A673 (cell line): ENCODE results near the gene ACKR1. TPM values are rescaled to one million over a fixed set of nuclear protein-coding genes. Genes with fewer than 3 reads are reported as not detected.

ENCODE experiments used
- BruUV-seq: library from RNA; stranded (reverse); fragments of 400-500 nt; replicated peaks from 2 replicates; lab custom pipeline; 2021; lab: Mats Ljungman, UMichigan
- CTCF ChIA-PET: fragments of 300-600 bp; sonication (Branson Sonifier 250); formaldehyde crosslinking; loops from one replicate; lab custom pipeline; 2022; ENCODE audit warnings: antibody characterized with exemption; lab: Charles Lee
- POLR2A ChIA-PET: fragments of 300-600 bp; sonication (Branson Sonifier 250); formaldehyde crosslinking; loops from one replicate; lab custom pipeline; 2022; ENCODE audit warnings: antibody characterized with exemption; ENCODE audit not compliant: low non-redundant PET; lab: Charles Lee
- DNase-seq: peaks from one replicate; pipeline ENCODE4 v3.0.0-alpha.2; 2015; ENCODE audit warnings: low spot score
- H3K27ac ChIP-seq: fragments of 200-600 bp; sonication (generic); 2 replicates; pipeline ENCODE4 v1.5.1; 2016; ENCODE audit warnings: mixed run types, low read depth, mild to moderate bottlenecking, mixed read lengths, antibody characterized with exemption, low read length; ENCODE audit not compliant: poor library complexity, severe bottlenecking
- H3K27me3 ChIP-seq: fragments of 200-600 bp; sonication (generic); replicated peaks from 2 replicates; pipeline ENCODE4 v1.6.1; 2017; ENCODE audit warnings: mixed run types, low read depth, mild to moderate bottlenecking, mixed read lengths, antibody characterized with exemption, low read length; ENCODE audit not compliant: insufficient read depth, poor library complexity
- H3K36me3 ChIP-seq: fragments of 200-600 bp; sonication (generic); 2 replicates; pipeline ENCODE4 v1.6.1; 2016; ENCODE audit warnings: mixed run types, mild to moderate bottlenecking, mixed read lengths, antibody characterized with exemption, low read length; ENCODE audit not compliant: insufficient read depth, poor library complexity, severe bottlenecking
- H3K4me1 ChIP-seq: fragments of 200-600 bp; sonication (generic); 2 replicates; pipeline ENCODE4 v1.6.1; 2017; ENCODE audit warnings: mixed run types, mild to moderate bottlenecking, mixed read lengths, antibody characterized with exemption, low read length; ENCODE audit not compliant: insufficient read depth, poor library complexity, severe bottlenecking
- H3K4me3 ChIP-seq: fragments of 200-600 bp; sonication (generic); 2 replicates; pipeline ENCODE4 v1.5.1; 2016; ENCODE audit warnings: low read depth, mixed run types, mild to moderate bottlenecking, mixed read lengths, low read length; ENCODE audit not compliant: poor library complexity, severe bottlenecking
- H3K9me3 ChIP-seq: fragments of 200-600 bp; sonication (generic); 2 replicates; pipeline ENCODE4 v1.6.1; 2016; ENCODE audit warnings: mixed run types, low read depth, mild to moderate bottlenecking, mixed read lengths, antibody characterized with exemption, low read length; ENCODE audit not compliant: poor library complexity, severe bottlenecking
- CTCF ChIP-seq: fragments of 300-800, 200-600 bp; sonication (generic); conservative IDR thresholded peaks from 2 replicates; pipeline ENCODE4 v1.5.1; 2017; ENCODE audit warnings: low read depth, mild to moderate bottlenecking, antibody characterized with exemption, low read length, moderate library complexity, mixed read lengths
- EZH2 ChIP-seq: fragments of 200-600 bp; sonication (generic); IDR thresholded peaks from 2 replicates; pipeline ENCODE4 v1.6.1; 2017; ENCODE audit warnings: borderline replicate concordance, low read depth, mild to moderate bottlenecking, mixed read lengths, antibody characterized with exemption, low read length; ENCODE audit not compliant: poor library complexity, severe bottlenecking
- intact Hi-C: fragments of 100-400 bp; cut with micrococcal nuclease; formaldehyde crosslinking; loops from one replicate; pipeline ENCODE4 v1.10.0; 2022; ENCODE audit not compliant: unreplicated experiment
- total RNA-seq: library from RNA; stranded (reverse); gene quantifications from 2 replicates; pipeline ENCODE4 v1.2.3, GENCODE V29; 2021

Gene ACKR1
- total RNA-seq, 1 experiment from 2014 or later: not detected

DNA sequence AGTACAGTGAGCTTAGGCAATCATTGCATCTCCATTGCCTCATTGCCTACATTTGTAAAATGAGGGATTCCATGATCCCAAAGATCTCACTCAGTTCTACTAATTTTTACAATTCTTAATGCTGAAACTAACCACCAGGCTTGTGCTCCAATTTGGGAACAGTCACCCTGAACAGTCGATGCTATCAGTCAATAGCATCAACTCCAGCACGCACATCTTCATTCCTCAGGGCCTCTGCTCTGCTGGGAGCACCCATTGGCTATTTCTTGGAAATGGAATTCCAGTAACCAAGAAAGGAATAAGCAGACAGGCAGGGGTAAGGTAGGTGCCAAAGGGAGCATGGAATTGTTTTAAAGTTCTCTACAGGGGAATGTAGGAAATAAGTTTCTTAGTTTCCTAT, 14.2 kb upstream of the ACKR1 start:
- no peak for DNase-seq
- intact Hi-C loops: no loop called here
- TF ChIP-seq EZH2 (no peak), CTCF (no peak)
- Histone ChIP-seq H3K36me3 (no peaks in the 10 kb centered on the region), H3K27ac (no peak overlapping the region), H3K4me3 (no peak overlapping the region), H3K4me1 (no peaks in the 10 kb centered on the region), H3K27me3 (peaks cover 79% of the 10 kb centered on the region), H3K9me3 (no peaks in the 10 kb centered on the region)
- CTCF ChIA-PET: no interaction called here
- POLR2A ChIA-PET: no interaction called here
- no TSS peak for BruUV-seq

DNA sequence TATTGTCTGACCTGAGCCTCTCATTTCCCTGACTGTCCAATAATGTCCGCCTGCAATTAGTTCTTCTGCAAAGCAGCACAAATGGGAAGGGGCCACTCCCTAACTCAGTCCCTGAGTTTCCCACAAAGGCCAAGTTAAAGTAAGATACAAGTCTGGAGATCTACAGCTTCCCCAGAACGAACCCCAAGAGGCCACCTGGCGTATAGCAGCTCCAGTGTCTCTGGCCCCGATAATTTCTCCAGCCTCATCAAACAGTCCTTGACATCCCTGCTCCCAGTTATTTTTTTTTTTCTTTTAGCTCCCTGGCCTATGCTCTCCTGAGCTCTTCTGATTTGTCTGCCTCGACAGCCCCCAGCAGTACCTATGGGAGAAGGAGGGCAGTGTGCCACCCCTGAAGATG, 8.1 kb upstream of the ACKR1 start:
- H3K27ac ChIP-seq: no peak overlapping the region
- TF ChIP-seq CTCF (peak; percentile 34), EZH2 (no peak)
- no TSS peak for BruUV-seq
- intact Hi-C loops: loop anchor here (5.0 kb wide), 1 partner anchor 34 kb away; no protein-coding TSS in a partner anchor
- POLR2A ChIA-PET: interaction anchor here (0.6 kb wide), 1 partner anchor 699 kb away, joined by 3 read pairs; no protein-coding TSS in a partner anchor
- no peaks in the 10 kb centered on the region for H3K36me3 ChIP-seq
- no peaks in the 10 kb centered on the region for H3K9me3 ChIP-seq
- H3K4me3 ChIP-seq: no peak overlapping the region
- peaks cover 43% of the 10 kb centered on the region for H3K27me3 ChIP-seq
- DNase-seq: no peak
- CTCF ChIA-PET: interaction anchor here (0.6 to 0.9 kb wide), 2 partner anchors 64 to 727 kb away, joined by 3 read pairs; no protein-coding TSS in a partner anchor
- no peaks in the 10 kb centered on the region for H3K4me1 ChIP-seq

DNA sequence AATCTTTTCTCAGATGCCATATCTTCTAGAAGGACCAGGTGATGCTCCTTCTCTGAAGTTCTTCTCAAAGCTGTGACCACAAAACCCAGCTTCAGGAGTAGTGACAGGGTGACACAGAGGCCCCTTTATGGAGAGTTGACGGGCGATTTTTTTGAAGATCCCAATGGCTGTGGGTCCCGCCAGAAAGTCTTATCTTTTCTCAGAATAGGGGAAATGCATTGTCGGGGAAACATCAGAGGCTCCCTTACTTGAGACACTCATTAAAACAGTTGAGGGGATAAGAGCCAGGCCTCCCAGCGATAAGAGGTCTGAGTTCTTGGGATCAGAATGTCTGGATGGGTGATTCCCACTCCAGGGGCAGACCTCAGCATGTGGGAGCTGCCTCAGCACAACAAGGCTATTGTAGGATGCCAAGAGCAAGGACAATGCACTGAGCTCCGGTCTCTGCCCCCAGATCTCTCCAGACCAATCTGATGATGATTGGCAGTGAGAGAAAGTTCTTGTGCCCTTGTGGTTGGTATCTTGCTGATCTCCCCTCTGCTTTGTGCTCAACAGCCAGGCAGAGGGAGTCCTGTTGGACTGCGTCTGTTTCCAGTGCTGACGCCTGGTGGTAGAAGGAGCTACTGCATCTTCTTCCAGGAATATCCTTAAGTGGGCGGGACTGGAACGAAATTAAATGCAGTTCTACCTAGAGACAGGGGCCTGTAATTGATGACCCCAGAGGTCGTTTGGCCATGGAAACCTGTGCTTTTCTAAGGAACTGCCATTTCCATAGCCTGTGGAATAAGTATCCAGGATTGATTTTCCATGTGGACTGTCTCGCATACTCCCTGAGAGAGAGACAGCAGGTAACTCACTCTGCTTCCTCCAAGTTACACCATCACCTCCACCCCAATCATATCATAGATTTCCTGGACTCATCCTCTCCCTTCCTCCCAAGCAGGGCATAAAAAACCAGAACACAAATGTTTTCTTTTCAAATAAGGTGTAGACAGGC, 6.8 kb upstream of the ACKR1 start:
- CTCF ChIA-PET: interaction anchor here (1.0 to 1.3 kb wide), 2 partner anchors 16 to 65 kb away, joined by 3 to 10 read pairs; no protein-coding TSS in a partner anchor
- H3K27me3 ChIP-seq: peaks cover 36% of the 10 kb centered on the region
- POLR2A ChIA-PET: no interaction called here
- H3K27ac ChIP-seq: no peak overlapping the region
- H3K9me3 ChIP-seq: no peaks in the 10 kb centered on the region
- no peak overlapping the region for H3K4me3 ChIP-seq
- intact Hi-C loops: loop anchor here (2.0 to 5.0 kb wide), 2 partner anchors 36 to 65 kb away; no protein-coding TSS in a partner anchor
- peak; percentile 84 for TF ChIP-seq CTCF
- no peak for TF ChIP-seq EZH2
- BruUV-seq: no TSS peak
- H3K36me3 ChIP-seq: no peaks in the 10 kb centered on the region
- DNase-seq: peak; percentile 78
- no peaks in the 10 kb centered on the region for H3K4me1 ChIP-seq
